ENCODE data around the gene U2AF2.

The U2AF2 gene

GRCh38 chr19:55642153-55643002, 12.5 kb upstream of the U2AF2 start:
- DNase-seq (ENCODE audit: extremely low read depth in 1 of 2, low read depth in 1 of 2), result no peak

- peak; percentile 69 to 82 for DNase-seq (ENCODE audit: extremely low read depth in 1 of 2, low read depth in 1 of 2)
Observed at GRCh38 chr19:55643003-55643886, 11.6 kb upstream of the U2AF2 start, which contains the start of gene ZNF581. Gene ZNF581, plus strand, starts transcription at chr19:55643649. Its CDS starts 923 bp downstream, at chr19:55644572.

DNA sequence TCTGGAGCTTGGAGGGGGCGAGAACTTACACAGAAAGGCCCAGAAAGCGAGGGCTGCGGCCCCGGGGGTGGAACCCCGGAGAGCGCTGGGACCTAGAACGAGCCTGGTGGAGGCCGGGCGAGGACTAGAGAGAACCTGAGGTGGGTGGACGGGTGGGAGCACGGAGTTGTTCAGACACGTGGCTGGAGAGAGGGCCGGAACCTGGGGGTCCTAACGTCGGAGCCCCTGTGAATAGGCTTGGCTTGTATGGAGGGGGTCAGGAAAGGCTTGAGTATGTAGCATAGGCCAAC, 11.0 kb upstream of the U2AF2 start:
- no peak for DNase-seq (ENCODE audit: extremely low read depth in 1 of 2, low read depth in 1 of 2)

DNA sequence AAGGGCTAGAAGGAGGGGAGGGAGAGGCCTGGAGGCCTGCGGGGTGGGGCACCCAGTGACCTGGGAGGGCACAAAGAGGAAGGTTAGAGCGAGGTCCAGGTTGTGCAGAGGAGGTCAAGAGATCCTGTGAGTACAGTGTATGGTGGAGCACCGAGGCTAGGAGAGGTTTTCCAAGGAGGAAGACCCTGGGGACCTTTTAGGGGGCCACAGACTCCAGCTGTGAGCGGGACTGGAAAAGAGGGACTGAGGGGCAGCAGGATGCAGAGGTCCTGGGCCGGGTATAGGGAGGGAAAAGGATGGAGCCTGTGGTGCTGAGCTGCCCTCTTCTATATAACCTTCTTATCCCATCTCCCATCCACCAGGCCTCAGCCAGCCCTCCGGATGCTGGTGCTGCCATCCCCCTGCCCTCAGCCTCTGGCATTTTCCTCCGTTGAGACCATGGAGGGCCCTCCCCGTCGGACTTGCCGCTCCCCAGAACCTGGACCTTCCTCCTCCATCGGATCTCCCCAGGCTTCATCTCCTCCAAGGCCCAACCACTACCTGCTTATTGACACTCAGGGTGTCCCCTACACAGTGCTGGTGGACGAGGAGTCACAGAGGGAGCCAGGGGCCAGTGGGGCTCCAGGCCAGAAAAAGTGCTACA, 10.5 kb upstream of the U2AF2 start:
- DNase-seq (ENCODE audit: extremely low read depth in 1 of 2, low read depth in 1 of 2), result no peak

- DNase-seq (ENCODE audit: extremely low read depth in 1 of 2, low read depth in 1 of 2), result no peak
Observed at GRCh38 chr19:55644842-55645511, 9.9 kb upstream of the U2AF2 start.

- no peak for DNase-seq (ENCODE audit: extremely low read depth in 1 of 2, low read depth in 1 of 2)
Observed at GRCh38 chr19:55645512-55645881, 9.3 kb upstream of the U2AF2 start.

DNA sequence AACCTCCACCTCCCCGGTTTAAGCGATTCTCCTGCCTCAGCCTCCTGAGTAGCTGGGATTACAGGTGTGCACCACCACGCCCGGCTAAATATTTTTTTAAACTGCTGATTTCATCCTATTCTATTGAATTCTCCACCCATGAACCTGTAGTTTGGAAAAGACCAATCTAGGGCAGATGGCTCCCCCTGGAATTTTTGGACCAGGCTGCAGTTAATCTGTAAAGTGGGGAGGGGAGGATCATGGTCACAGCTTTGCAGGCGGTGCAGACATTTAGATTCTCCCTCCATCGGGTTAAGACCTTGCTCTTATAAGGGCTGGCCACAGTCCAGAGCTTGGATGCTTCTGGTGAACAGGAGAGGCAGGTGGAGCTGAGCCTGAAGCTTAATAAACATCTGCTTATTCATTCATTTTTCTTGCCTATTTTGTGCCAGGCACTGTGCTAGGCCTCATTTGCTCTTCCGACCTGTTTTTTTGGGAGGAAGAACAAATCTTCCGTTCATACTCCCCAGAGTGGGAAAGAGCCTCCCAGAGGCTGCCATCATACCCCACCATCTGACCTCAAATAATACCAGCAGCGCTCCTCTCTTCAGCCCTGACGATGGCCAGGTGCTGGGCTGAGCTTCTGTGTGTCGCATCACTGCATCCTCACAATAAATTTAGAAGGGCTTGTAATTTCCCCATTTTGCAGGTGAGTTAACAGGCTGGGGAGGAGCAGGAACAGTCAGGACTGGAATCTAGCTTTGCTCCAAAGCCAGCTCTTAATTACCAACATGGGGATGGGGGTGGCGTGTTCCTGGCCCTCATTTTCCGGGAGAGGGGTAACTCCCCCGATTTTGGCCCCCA, 7.7 kb upstream of the U2AF2 start:
- no peak for DNase-seq (ENCODE audit: extremely low read depth in 1 of 2, low read depth in 1 of 2)

DNA sequence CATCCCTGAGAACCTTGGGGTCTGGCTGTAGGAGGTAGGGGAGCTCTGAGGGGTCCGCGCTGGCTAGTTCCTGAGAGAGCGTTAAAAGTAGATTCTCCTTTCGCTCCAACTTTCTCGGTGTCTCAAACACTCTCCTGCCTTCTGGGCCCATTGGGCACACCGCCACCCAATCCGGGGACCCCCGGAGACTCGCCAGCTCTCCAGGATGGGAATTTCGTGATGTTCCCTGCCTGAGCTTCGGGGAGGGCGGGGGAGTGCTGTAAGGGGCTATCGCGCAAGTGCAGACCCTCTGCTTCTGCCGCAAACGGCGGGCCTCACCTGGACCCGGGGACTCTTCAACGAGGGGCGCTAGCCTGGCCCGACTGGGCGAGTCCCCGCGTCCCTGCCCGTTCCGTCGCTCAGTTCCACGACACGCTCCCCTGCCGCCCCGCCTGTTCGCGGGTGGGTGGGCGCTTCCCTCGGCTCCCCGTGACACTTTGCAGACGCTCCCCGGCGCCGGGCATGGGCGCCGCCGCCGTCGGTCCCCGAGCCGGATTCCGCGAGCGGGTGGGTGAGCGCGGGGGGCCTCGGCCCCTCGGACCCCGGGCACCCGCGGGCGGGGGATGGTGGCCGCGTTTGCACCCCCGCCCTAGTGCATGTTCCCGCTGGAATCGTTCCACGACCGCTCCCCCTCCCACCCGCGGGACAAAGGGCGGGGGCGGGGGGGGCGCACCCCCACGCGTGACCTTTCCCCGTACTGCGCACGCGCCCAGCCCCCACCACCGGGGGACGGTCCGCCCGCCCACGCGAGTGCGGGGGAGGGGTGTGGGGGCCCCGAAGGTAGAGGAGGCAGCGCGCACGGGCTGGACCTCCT, 6.9 kb upstream of the U2AF2 start, which contains the start of gene CCDC106:
CCDC106 (plus strand) TSS at position 481 of the 853 bp plus-strand sequence. CDS start 835 bp downstream, outside the sequence.
- DNase-seq (ENCODE audit: extremely low read depth in 1 of 2, low read depth in 1 of 2), result no peak

DNA sequence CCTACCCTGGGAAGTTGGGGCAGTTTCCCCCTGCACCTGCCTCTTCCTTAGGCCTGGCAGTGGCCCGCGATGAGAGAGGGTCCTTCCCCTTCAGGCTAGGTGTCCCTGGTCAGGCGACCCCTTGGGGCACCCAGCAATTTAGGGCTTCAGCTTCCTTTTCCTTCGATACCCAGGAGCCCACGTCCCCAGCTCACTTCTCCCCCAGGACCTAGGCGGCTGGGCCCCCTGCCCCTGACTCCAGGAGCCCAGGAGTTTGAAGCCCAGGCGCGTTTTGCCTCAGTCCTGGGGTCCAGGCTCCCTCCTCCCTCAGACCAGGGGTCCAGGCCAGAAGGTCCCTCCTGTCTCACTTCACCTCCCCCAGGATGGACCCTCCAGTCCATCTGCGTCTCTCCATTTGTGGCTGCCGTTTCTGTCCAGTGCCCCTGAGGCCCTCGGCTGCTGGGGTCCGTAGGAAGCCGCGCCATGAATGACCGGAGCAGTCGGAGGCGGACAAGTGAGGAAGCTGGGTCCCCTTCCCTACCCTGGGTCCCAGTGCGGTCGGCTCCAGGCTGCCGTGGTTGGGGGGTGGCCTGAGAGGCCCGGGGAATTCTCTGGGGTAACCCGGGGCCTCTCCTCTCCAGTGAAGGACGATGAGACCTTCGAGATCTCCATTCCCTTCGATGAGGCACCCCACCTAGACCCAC, 6.1 kb upstream of the U2AF2 start:
- DNase-seq (ENCODE audit: extremely low read depth in 1 of 2, low read depth in 1 of 2), result no peak

GRCh38 chr19:55649268-55650125, 5.3 kb upstream of the U2AF2 start:
- DNase-seq (ENCODE audit: extremely low read depth in 1 of 2, low read depth in 1 of 2), result no peak

DNA sequence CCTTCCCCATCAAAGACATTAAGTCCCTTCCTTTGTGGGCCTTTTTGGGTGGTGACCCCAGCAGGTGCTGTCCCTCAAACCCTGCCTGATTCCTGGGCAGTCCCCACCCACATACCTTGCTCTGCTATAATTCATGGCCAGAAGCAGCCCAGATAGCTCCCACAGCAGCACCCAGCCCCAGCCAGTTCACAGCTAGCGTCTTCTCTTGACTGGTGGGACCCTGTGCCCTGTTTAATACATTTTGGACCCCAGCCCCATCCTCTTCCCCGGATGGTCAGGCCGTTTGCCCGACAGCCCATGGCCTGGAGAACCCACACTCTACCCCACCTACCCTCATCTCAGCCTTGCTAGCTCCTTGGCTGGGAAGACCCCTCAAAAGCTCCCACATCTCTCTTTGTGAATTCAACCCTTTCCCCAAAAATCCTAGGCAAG, 4.7 kb upstream of the U2AF2 start:
- DNase-seq (ENCODE audit: extremely low read depth in 1 of 2, low read depth in 1 of 2), result no peak

DNA sequence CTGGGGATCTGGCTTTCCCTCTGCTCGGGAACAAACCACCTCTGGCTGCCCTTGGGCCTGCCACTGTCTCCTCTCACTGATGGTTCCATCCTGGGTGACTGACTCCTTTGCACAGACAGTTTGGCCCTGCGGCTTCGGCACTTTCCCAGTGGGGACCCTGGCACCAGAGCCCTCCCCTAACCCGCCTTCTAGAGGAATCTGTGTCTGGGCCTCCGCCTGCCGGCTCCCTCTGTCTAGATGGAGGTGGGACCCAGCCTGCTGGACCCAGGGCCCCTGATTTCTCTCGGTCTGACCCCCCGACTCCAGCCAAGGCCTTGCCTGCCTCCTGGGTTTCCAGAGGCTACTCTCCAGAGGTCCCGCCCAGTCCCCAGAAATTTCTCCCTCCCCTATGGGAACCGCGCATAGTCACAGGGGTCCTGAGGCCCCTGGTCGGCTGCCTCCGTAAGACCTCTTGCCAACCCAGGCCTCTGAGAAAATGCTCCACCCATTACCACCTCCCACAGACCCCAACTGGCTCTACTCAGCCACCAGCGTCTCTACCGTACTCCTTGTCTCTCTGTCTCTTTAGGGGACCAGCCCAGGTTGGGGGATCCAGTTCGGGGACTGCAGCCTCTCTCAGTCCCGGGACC, 4.1 kb upstream of the U2AF2 start:
- DNase-seq (ENCODE audit: extremely low read depth in 1 of 2, low read depth in 1 of 2), result no peak

DNA sequence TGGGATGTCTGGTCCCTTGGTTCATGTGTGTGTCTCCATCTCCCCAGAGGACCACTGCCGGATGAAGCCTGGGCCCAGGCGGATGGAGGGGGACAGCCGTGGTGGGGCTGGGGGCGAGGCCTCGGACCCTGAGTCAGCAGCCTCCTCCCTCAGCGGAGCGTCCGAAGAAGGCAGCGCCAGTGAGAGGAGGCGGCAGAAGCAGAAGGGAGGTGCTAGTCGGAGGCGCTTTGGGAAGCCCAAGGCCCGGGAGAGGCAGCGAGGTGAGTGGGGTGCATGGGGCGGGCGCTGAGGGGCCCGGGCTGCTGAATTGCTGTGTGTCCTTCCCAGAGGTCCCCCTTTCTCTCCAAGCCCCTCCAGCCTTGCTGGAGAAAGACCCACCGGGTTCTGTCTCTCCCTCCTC, 3.6 kb upstream of the U2AF2 start:
- DNase-seq (ENCODE audit: extremely low read depth in 1 of 2, low read depth in 1 of 2), result no peak

GRCh38 chr19:55652311-55653128, 2.3 kb upstream of the U2AF2 start:
- no peak for DNase-seq (ENCODE audit: extremely low read depth in 1 of 2, low read depth in 1 of 2)

DNA sequence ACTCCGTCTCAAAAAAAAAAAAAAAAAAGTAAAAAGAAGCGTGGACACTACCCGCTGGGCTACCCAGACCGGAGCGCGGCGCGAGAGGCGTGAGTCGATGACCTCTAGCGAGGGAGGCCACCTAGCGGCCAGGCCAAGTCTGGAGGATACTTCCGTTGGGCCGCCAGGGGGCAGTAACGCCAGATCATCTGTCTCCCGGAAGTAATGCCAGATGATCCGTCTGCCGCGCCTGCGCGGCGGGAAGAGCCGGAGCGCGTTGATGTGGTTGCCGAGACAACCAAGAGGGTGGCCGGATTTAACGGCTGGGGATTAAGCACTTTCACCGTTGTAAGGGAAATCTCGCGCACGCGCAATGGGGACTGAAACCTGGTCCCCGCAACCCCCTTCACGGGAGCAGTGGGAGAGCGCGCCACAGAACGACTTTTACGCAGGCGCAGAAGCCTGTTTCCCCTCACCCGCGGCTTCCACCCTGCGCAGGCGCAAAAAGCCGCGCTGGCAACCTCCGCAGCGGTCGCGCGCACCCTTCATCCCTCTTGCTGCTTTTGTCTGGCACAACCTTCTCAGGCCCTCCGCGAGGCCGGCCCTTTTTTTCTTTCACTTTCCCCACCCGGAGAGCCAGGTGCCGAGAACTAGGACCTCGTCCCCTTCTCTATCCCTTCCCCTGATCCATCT, 1.0 kb upstream of the U2AF2 start:
- DNase-seq (ENCODE audit: extremely low read depth in 1 of 2, low read depth in 1 of 2), result peak; percentile 93 to 95

Measured in stimulated activated CD8-positive, alpha-beta memory T cell treated with anti-CD3 and anti-CD28 coated beads, Interleukin-7, amount 100 ng/mL, for 48 hours (primary cell).